Left renal pelvis (tissue), 4 donors: Measurements from ENCODE around the gene ROCK2. TPM values are rescaled to one million over a fixed set of nuclear protein-coding genes. Genes with fewer than 3 reads are reported as not detected.
"Not testable (repeated sequence)": the region's sequence is repeated elsewhere in the genome, so short reads cannot be mapped to it uniquely, and the experiment has no call there.

ENCODE experiments used
- DNase-seq, 4 donors: peaks; one replicate each; pipeline ENCODE4 v3.0.0-alpha.2; 2013; ENCODE audit warnings: low read depth in 4 of 4, low spot score in 3 of 4
- polyA plus RNA-seq, 4 donors: library from polyadenylated mRNA; unstranded; fragments of 120-200 nt; gene quantifications; one replicate each; pipeline ENCODE4 v1.2.1, GENCODE V29; 2013; ENCODE audit not compliant: insufficient read length in 4 of 4

Gene ROCK2
- polyA plus RNA-seq, 4 donors: 37.5 to 45.0 (median 43.2) TPM

- no peak for DNase-seq
Observed at GRCh38 chr2:11242542-11243174, 101.8 kb downstream of the ROCK2 start.

- no peak for DNase-seq
Observed at GRCh38 chr2:11241412-11242203, 102.8 kb downstream of the ROCK2 start.

- DNase-seq: no peak
Observed at GRCh38 chr2:11239666-11240462, 104.6 kb downstream of the ROCK2 start.

- no peak for DNase-seq
Observed at GRCh38 chr2:11239147-11239546, 105.3 kb downstream of the ROCK2 start.

GRCh38 chr2:11237122-11237521 is 107.3 kb downstream of the ROCK2 start:
- no peak for DNase-seq

GRCh38 chr2:11236335-11236734 is 108.1 kb downstream of the ROCK2 start:
- no peak for DNase-seq

- DNase-seq: no peak
Observed at GRCh38 chr2:11235583-11235982, 108.9 kb downstream of the ROCK2 start.

GRCh38 chr2:11234309-11234708 is 110.1 kb downstream of the ROCK2 start:
- DNase-seq: no peak

GRCh38 chr2:11231193-11231592 is 113.2 kb downstream of the ROCK2 start:
- not testable (repeated sequence) for DNase-seq

GRCh38 chr2:11228692-11229091 is 115.7 kb downstream of the ROCK2 start:
- no peak for DNase-seq

GRCh38 chr2:11227595-11227994 is 116.8 kb downstream of the ROCK2 start:
- no peak for DNase-seq

GRCh38 chr2:11224887-11225286 is 119.5 kb downstream of the ROCK2 start:
- no peak for DNase-seq

GRCh38 chr2:11222845-11223244 is 121.6 kb downstream of the ROCK2 start:
- DNase-seq: no peak

GRCh38 chr2:11220445-11220844 is 124.0 kb downstream of the ROCK2 start:
- DNase-seq: no peak

- no peak for DNase-seq
Observed at GRCh38 chr2:11215407-11215806, 129.0 kb downstream of the ROCK2 start.

GRCh38 chr2:11214770-11215169 is 129.7 kb downstream of the ROCK2 start:
- no peak for DNase-seq

GRCh38 chr2:11213975-11214374 is 130.5 kb downstream of the ROCK2 start:
- no peak for DNase-seq

- DNase-seq: no peak
Observed at GRCh38 chr2:11213090-11213638, 131.3 kb downstream of the ROCK2 start.

- no peak for DNase-seq
Observed at GRCh38 chr2:11212645-11213044, 131.8 kb downstream of the ROCK2 start.

- DNase-seq: no peak
Observed at GRCh38 chr2:11208083-11208482, 136.4 kb downstream of the ROCK2 start.

GRCh38 chr2:11203480-11203879 is 141.0 kb downstream of the ROCK2 start:
- no peak for DNase-seq
